Stomach (tissue), 4 donors: Measurements from ENCODE around the gene EXOC1.

Experiments
- CTCF ChIP-seq, 7 experiments: fragments of 450-650 bp in 4 of 7; fragments of 200-600 bp in 3 of 7; sonication (generic) in 3 of 7; IDR thresholded peaks; one replicate each; pipeline ENCODE4 v1.5.1; 2016 to 2019; ENCODE audit warnings: antibody characterized with exemption in 7 of 7, control low read depth in 2 of 7, mild to moderate bottlenecking in 1 of 7
- POLR2A ChIP-seq, 4 donors: fragments of 450-650 bp; IDR thresholded peaks; one replicate each; pipeline ENCODE4 v1.6.1; 2016; ENCODE audit warnings: antibody characterized with exemption in 4 of 4, control low read depth in 2 of 4, mild to moderate bottlenecking in 1 of 4, moderate library complexity in 1 of 4
- POLR2AphosphoS5 ChIP-seq, 3 donors: sonication (generic); formaldehyde crosslinking; IDR thresholded peaks; one replicate each; pipeline ENCODE4 v1.6.1; 2016; ENCODE audit warnings: antibody characterized with exemption in 3 of 3

- no peak for TF ChIP-seq CTCF (IDR thresholded peaks at IDR 0.05)
- no peak for TF ChIP-seq POLR2A (IDR thresholded peaks at IDR 0.05)
- no peak for TF ChIP-seq POLR2AphosphoS5 (IDR thresholded peaks at IDR 0.05)
Measured at GRCh38 chr4:55902677-55903076, 49.2 kb downstream of the EXOC1 start.
